Measurements from ENCODE around the gene ITSN1.

- TF ChIP-seq, protein P1, sequence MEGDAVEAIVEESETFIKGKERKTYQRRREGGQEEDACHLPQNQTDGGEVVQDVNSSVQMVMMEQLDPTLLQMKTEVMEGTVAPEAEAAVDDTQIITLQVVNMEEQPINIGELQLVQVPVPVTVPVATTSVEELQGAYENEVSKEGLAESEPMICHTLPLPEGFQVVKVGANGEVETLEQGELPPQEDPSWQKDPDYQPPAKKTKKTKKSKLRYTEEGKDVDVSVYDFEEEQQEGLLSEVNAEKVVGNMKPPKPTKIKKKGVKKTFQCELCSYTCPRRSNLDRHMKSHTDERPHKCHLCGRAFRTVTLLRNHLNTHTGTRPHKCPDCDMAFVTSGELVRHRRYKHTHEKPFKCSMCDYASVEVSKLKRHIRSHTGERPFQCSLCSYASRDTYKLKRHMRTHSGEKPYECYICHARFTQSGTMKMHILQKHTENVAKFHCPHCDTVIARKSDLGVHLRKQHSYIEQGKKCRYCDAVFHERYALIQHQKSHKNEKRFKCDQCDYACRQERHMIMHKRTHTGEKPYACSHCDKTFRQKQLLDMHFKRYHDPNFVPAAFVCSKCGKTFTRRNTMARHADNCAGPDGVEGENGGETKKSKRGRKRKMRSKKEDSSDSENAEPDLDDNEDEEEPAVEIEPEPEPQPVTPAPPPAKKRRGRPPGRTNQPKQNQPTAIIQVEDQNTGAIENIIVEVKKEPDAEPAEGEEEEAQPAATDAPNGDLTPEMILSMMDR (IDR thresholded peaks at IDR 0.05): no peak
- TF ChIP-seq POLR2A (IDR thresholded peaks at IDR 0.05): no peak
Measured at GRCh38 chr21:33820230-33820770, 178.0 kb downstream of the ITSN1 start.

All from thyroid gland (tissue), 4 donors.